ENCODE measurements around the gene RUBCNL. TPM values are rescaled to one million over a fixed set of nuclear protein-coding genes. Genes with fewer than 3 reads are reported as not detected.

Gene RUBCNL
- total RNA-seq, 2 experiments from 2014 or later: 352 to 383 TPM

DNA sequence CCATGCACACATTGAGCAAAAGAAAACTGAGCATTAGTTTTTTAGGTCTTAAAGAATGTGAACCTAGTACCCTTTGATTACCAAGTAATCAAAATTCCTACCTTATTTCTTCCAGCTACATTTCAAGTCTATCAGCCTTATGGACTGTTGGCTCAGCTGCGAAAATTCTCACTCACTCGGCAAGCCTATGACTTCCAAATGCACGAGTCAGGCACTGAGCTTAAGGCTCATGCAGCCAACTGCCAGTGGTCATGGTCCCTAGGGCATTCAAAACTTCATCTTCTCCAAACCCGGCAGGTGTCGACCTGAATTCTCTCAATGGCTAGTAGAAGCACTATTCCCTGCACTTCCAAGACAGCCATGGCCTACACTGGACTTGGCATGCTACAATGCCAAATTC is 41.2 kb downstream of the RUBCNL start:
- Histone ChIP-seq H3K9me2 (ENCODE audit: insufficient read depth, low read length) (no peaks in the 10 kb centered on the region), H2AFZ (ENCODE audit: low read length) (no peak overlapping the region), H3K4me3 (ENCODE audit: low read depth, low read length, poor library complexity, severe bottlenecking) (no peak overlapping the region), H3K4me1 (ENCODE audit: insufficient read depth, low read length, poor library complexity, severe bottlenecking) (peaks cover 22% of the 10 kb centered on the region), H4K20me1 (ENCODE audit: insufficient read depth, low read length) (0 out of 2 replicates have a peak, but pooled peaks cover 10% of the 10 kb centered on the region), H3K9me3 (ENCODE audit: low read length) (no peaks in the 10 kb centered on the region), H3K36me3 (ENCODE audit: insufficient read depth, low read length) (peaks cover 100% of the 10 kb centered on the region), H3K4me2 (ENCODE audit: low read length) (no peak overlapping the region), H3K27ac (ENCODE audit: low read depth, low read length, poor library complexity, severe bottlenecking) (no peak overlapping the region), H3K79me2 (ENCODE audit: insufficient read depth, low read depth, low read length) (peaks cover 7% of the 10 kb centered on the region; the same call in 1 of the 2 replicates)
- no peak for DNase-seq (ENCODE audit: low spot score)
- TF ChIP-seq, protein P1, sequence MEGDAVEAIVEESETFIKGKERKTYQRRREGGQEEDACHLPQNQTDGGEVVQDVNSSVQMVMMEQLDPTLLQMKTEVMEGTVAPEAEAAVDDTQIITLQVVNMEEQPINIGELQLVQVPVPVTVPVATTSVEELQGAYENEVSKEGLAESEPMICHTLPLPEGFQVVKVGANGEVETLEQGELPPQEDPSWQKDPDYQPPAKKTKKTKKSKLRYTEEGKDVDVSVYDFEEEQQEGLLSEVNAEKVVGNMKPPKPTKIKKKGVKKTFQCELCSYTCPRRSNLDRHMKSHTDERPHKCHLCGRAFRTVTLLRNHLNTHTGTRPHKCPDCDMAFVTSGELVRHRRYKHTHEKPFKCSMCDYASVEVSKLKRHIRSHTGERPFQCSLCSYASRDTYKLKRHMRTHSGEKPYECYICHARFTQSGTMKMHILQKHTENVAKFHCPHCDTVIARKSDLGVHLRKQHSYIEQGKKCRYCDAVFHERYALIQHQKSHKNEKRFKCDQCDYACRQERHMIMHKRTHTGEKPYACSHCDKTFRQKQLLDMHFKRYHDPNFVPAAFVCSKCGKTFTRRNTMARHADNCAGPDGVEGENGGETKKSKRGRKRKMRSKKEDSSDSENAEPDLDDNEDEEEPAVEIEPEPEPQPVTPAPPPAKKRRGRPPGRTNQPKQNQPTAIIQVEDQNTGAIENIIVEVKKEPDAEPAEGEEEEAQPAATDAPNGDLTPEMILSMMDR (conservative IDR thresholded peaks at IDR 0.05; ENCODE audit: low read length): no peak
- TF ChIP-seq EZH2phosphoT487 (IDR thresholded peaks at IDR 0.05; ENCODE audit: borderline replicate concordance, low read depth, low read length): no peak
- intact Hi-C loops (cut with micrococcal nuclease; ENCODE audit: unreplicated experiment): no loop called here
- CTCF ChIA-PET (ENCODE audit: unreplicated experiment): no interaction called here
- POLR2A ChIA-PET: interaction anchor here (0.7 to 1.0 kb wide), 2 partner anchors 9 to 11 kb away, joined by 3 read pairs; no protein-coding TSS in a partner anchor
- no TSS peak for BruUV-seq (replicated peaks)

DNA sequence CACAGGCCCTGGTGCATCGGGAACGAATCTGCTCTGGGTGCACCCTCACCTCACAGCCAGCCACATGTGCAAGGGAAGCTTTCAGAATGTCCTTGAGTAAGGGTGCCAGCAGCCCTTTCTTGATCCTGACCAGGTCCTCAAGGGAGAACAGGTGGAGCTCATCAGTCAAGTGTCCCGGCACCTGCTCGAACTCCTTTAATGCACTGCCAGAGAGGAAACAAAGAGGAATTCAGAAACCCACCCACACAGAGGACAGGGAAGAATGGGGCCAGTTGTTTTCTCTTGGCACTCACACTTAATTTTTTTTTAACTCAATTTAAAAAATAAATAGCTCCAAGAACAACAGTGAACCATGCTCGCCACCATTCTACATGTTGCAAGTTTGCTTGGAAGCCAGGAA is 41.7 kb downstream of the RUBCNL start:
- H3K4me2 ChIP-seq (ENCODE audit: low read length): no peak overlapping the region
- peaks cover 100% of the 10 kb centered on the region for H3K36me3 ChIP-seq (ENCODE audit: insufficient read depth, low read length)
- H4K20me1 ChIP-seq (ENCODE audit: insufficient read depth, low read length): 0 out of 2 replicates have a peak, but pooled peaks cover 6% of the 10 kb centered on the region
- no peak overlapping the region for H3K27ac ChIP-seq (ENCODE audit: low read depth, low read length, poor library complexity, severe bottlenecking)
- TF ChIP-seq EZH2phosphoT487 (IDR thresholded peaks at IDR 0.05; ENCODE audit: borderline replicate concordance, low read depth, low read length): no peak
- TF ChIP-seq, protein P1 (conservative IDR thresholded peaks at IDR 0.05; ENCODE audit: low read length): no peak
- ChIA-PET POLR2A (interaction anchor here (0.5 to 1.2 kb wide), 4 partner anchors 9 to 51 kb away, joined by 3 to 5 read pairs (median 3); no protein-coding TSS in a partner anchor), CTCF (ENCODE audit: unreplicated experiment) (no interaction called here)
- intact Hi-C loops (cut with micrococcal nuclease; ENCODE audit: unreplicated experiment): no loop called here
- H3K79me2 ChIP-seq (ENCODE audit: insufficient read depth, low read depth, low read length): peaks cover 3% of the 10 kb centered on the region; the same call in 1 of the 2 replicates
- no peak overlapping the region for H3K4me3 ChIP-seq (ENCODE audit: low read depth, low read length, poor library complexity, severe bottlenecking)
- H3K9me3 ChIP-seq (ENCODE audit: low read length): no peaks in the 10 kb centered on the region
- DNase-seq (ENCODE audit: low spot score): no peak
- no TSS peak for BruUV-seq (replicated peaks)
- H2AFZ ChIP-seq (ENCODE audit: low read length): no peak overlapping the region
- no peaks in the 10 kb centered on the region for H3K9me2 ChIP-seq (ENCODE audit: insufficient read depth, low read length)
- peaks cover 24% of the 10 kb centered on the region for H3K4me1 ChIP-seq (ENCODE audit: insufficient read depth, low read length, poor library complexity, severe bottlenecking)

DNA sequence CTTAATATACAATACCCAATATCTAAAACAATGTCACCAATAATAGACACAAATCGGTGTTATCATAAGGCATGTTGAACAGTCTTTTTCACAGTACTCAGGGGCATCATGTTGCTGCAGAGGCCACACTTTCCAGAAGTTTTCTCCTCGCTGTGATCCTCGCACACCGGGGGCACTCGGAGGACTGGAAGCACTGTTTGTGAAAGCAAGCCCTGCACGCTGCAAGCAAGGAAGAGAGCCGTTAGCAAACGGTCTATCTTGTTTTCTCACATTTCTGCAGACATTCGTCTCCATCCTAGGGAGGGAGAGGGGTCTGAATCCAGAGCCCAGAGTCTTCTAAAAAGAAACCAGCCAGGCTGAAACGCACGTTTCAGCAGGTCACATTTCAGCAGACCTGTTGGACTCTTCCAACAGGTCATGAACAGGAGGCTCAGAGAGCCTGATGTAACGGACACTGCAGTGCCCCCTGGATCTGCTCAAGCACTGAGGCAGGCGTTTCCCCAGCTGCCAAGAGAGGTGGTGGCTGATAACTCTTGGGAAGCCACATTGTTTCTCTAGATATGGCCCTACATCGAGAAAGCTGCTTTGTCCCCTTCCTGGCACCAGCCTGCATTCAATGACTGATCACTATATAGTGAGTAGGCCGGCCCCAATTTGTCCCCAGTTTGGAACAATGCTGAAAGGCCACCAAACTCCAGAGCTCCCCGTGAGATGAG is 43.6 kb downstream of the RUBCNL start:
- TF ChIP-seq, protein P1 (conservative IDR thresholded peaks at IDR 0.05; ENCODE audit: low read length): no peak
- TF ChIP-seq EZH2phosphoT487 (IDR thresholded peaks at IDR 0.05; ENCODE audit: borderline replicate concordance, low read depth, low read length): no peak
- Histone ChIP-seq H3K4me2 (ENCODE audit: low read length) (no peak overlapping the region), H3K27ac (ENCODE audit: low read depth, low read length, poor library complexity, severe bottlenecking) (no peak overlapping the region), H3K4me3 (ENCODE audit: low read depth, low read length, poor library complexity, severe bottlenecking) (no peak overlapping the region), H3K9me2 (ENCODE audit: insufficient read depth, low read length) (no peaks in the 10 kb centered on the region), H4K20me1 (ENCODE audit: insufficient read depth, low read length) (0 out of 2 replicates have a peak, but pooled peaks cover 6% of the 10 kb centered on the region), H2AFZ (ENCODE audit: low read length) (no peak overlapping the region), H3K79me2 (ENCODE audit: insufficient read depth, low read depth, low read length) (peaks cover 3% of the 10 kb centered on the region; the same call in 1 of the 2 replicates), H3K36me3 (ENCODE audit: insufficient read depth, low read length) (peaks cover 100% of the 10 kb centered on the region), H3K4me1 (ENCODE audit: insufficient read depth, low read length, poor library complexity, severe bottlenecking) (peaks cover 24% of the 10 kb centered on the region), H3K9me3 (ENCODE audit: low read length) (no peaks in the 10 kb centered on the region)
- no peak for DNase-seq (ENCODE audit: low spot score)
- no TSS peak for BruUV-seq (replicated peaks)
- intact Hi-C loops (cut with micrococcal nuclease; ENCODE audit: unreplicated experiment): no loop called here
- ChIA-PET POLR2A (no interaction called here), CTCF (ENCODE audit: unreplicated experiment) (no interaction called here)
